Stimulated activated naive CD8-positive, alpha-beta T cell treated with anti-CD3 and anti-CD28 coated beads, Interleukin-15, Interleukin-2, amounts not matched to agents 100 U/mL and 50 U/mL, for 24 hours (primary cell): Measurements from ENCODE around the gene SLC30A9.
A peak's percentile ranks its signal among the peaks of the same experiment; 100 is the strongest.

ENCODE experiments used
- ATAC-seq: fragments of 150-1000 bp; cut with Tn5 transposase; one replicate; pipeline ENCODE4 v1.10.0; 2021
- DNase-seq: peaks from one replicate; pipeline ENCODE4 v3.0.0; 2021

Gene SLC30A9

DNA sequence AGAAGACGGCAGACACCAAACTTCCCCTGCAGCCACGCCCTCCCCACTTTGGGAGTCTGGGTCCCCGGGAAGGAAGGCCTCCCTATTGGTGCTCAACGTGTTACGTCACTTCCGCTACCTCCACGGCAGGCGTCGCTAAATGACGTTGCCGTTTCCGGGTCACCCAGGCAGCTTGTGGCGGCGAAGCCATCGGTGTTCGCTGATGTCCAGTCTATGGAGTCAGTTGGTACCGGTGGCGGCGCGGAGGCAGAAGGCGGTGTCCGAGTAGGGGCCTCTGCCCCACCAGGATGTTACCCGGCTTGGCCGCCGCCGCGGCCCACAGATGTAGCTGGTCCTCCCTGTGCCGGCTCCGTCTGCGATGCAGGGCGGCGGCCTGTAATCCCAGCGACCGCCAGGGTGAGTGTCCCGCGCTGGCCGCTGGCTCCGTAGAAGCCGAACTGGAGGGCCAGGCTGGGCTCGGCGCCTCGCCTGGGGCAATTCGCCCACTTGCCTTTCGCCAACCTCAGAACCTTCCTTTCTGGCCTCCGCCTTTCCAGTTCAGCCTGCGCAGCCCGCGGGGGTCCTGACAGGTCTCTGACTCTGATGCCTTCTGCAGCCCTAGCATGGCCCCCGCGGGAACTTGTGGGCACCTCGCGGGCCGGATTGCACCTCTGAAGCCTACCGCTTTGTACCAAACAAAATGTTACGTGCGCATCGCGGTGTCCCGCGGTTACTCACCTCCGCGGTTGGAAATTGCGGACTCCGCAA lies at the start of gene SLC30A9:
Gene SLC30A9 (plus strand): TSS at position 166 of the 747 bp plus-strand sequence. CDS start 122 bp downstream, at position 288.
- DNase-seq (peak; percentile 91), ATAC-seq (peak; percentile 97)

- ATAC-seq, result no peak
- no peak for DNase-seq
These were observed 49.5 kb upstream of the SLC30A9 start for GRCh38 chr4:41940834-41941233.

DNA sequence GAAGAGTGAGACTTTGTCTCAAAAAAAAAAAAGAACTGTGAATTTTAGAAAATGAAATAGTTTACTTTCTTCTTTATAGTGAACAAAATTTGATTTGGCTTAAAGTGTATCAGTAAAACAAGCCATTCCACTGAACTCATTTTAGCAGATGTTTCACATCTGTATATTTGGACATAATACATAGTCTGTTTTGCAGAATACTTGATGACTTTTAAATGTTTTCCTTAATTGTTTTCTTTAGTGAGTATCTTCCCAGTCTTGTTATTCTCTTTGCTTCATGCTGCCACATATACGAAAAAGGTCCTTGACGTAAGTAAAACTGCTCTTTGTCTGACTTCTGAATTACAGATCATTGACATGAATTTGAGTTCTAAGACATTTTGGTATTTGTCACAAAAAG lies 46.8 kb upstream of the SLC30A9 start:
- ATAC-seq, result no peak
- DNase-seq, result no peak

- ATAC-seq (no peak), DNase-seq (no peak)
These were observed 46.2 kb upstream of the SLC30A9 start for GRCh38 chr4:41944089-41944488.

DNA sequence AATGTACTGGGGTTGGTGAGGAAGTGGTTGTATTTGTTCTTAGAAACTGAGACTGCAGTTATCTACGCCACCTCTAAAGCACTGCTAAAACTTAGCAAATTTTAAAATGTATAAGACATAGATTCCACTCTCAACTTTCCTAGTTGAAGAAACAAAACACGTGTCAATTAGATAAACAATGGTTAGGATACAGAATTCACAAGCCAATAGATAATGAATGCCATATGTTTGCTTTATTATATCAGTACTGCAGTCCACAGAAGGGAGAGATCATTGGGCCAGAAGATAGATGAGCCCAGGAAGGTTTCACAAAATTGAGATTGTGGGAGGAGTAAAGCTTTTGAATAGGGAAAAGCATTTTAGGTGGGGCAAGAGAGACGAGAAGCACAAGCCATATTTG lies 40.8 kb upstream of the SLC30A9 start:
- ATAC-seq, result no peak
- DNase-seq, result no peak

- no peak for ATAC-seq
- DNase-seq, result no peak
These were observed 32.7 kb upstream of the SLC30A9 start for GRCh38 chr4:41957634-41958033.

DNA sequence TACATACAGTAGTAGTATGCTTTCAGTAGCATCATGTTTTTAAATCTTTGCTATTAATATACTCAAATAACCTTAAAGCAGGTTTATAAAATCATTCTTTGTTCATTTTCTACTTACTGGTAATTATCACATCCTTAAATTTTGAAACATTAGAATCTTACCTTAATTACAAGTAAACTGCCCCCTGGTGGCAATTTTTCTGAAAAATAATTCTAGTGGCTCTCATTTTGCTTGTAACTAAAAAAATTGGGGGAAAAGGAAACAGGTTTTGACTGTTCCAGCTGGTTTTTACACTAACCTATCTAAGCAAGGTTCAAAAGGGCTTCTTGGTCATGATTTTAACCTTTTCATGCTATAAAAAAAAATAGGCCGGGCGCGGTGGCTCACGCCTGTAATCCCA lies 27.2 kb upstream of the SLC30A9 start:
- no peak for DNase-seq

GRCh38 chr4:41964401-41964800 lies 25.9 kb upstream of the SLC30A9 start:
- ATAC-seq (no peak), DNase-seq (no peak)

More for the DNA sequence above, 27.2 kb upstream of the SLC30A9 start:
- ATAC-seq, result no peak

GRCh38 chr4:41967392-41967791 lies 22.9 kb upstream of the SLC30A9 start:
- no peak for ATAC-seq
- no peak for DNase-seq

DNA sequence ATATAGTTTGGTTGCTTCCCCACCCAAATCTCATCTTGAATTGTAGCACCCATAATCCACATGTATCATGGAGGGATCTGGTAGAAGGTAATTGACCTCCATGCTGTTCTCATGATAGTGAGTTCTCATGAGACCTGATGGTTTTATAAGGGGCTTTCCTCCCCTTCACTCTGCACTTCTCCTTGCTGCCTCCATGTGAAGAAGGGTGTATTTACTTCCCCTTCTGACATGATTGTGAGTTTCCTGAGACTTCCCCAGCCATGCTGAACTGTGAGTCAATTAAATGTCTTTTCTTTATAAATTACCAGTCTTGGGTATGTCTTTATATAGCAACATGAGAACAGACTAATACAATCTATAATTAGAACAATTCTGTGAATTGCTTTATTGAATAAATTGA lies 20.7 kb upstream of the SLC30A9 start:
- ATAC-seq (no peak), DNase-seq (no peak)

DNA sequence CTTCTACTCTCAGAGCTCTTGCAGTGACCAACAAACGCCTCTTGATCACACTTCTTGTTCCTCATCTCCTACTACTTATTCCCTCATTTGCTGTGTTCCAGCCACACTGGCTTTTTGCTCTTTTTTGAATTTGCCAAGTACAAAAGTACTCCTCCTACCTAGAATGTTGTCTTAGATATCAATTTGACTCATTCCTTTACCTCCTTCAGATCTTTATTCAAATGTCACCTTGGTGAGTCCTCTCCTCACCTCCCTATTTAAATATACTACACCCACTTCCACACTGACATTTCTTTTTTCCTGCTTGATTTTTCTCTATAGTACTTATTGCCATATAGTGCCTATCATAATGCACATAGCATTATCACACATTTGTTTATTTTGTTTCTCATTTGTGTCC lies 15.0 kb upstream of the SLC30A9 start:
- peak; percentile 59 for ATAC-seq
- no peak for DNase-seq

- DNase-seq (no peak), ATAC-seq (no peak)
These were observed 13.4 kb upstream of the SLC30A9 start for GRCh38 chr4:41976775-41977516.

DNA sequence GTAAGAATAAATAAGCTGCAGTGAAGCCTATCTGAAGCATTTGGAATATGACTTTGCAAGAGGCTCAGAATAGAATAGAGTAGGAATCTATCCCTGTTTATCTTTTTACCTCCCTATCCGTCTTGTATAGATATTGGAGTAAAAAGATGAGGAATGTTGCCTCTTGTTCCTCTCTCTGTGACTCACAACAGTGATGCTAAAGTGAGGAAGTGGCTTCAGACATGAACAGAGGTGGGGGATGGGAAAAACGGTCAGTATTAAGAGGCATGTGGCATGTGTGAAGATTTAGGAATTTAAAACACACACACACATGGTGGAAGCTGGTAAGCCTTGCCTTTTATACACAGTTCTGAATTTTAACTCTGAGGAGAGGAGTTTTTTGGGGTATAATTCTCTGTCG lies 12.6 kb upstream of the SLC30A9 start:
- DNase-seq (no peak), ATAC-seq (no peak)

DNA sequence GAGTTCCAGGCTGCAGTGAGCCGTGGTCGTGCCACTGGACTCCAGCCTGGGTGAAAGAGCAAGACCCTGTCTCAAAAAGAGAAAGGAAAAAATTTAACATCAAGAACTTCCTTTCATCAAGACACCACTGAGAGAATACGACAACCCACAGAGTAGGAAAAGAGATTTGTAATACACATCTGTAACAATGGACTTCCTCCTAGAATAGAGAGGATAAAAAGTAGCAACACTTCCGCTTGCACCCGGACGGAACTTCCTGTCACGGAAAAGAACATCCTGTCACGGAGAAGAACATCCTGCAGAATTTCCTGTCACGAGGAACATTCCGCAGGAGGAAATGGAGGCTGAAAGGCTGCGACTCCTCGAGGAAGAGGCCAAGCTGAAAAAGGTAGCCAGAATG lies 8.9 kb upstream of the SLC30A9 start, which contains the start of gene DCAF4L1:
Gene DCAF4L1 (plus strand): TSS at position 301 of the 400 bp plus-strand sequence. CDS start 37 bp downstream, at position 338.
- ATAC-seq (no peak), DNase-seq (no peak)

GRCh38 chr4:41982716-41983115 lies 7.6 kb upstream of the SLC30A9 start:
- no peak for ATAC-seq
- no peak for DNase-seq

DNA sequence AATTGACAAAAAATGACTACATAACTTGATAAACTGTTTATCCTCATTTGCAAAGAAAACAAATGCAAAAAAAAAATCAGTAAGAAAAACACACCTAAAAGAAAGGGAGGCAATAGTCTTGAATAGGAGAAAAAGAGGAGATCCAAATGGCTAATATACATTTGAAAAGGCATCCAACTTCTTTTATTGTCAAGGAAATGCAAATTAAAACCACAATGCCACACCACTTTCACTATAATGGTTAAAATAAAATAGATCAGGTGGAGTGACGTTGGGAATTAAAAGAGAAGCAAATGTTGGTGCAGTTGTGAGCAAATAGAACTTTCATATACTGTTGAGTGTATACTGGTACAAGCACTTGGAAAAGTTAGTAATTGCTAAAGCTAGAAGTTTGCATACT lies 5.2 kb upstream of the SLC30A9 start:
- no peak for ATAC-seq
- no peak for DNase-seq

DNA sequence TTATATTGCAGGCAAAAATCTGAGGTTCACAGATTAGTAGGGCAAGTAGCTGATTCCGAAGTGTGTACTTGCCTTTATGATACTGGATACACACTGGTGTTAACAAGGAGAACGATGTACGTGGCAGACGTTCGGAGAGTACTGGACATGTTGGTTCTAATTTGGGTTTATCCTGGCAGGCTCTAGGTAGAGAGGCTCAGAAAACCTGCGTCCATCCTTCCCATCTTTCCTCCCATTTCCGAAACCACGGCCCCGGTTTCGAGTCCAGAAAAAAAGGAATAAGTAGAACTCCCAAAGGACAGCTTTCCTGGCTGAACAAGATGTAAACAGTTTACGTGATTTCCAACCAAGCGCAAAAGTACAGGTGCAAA lies 351 bp upstream of the SLC30A9 start:
- DNase-seq (no peak), ATAC-seq (no peak)

GRCh38 chr4:41991916-41992767 lies 1.8 kb downstream of the SLC30A9 start:
- DNase-seq, result no peak
- no peak for ATAC-seq

- DNase-seq (no peak), ATAC-seq (no peak)
These were observed 2.9 kb downstream of the SLC30A9 start for GRCh38 chr4:41992967-41993857.

GRCh38 chr4:41994461-41994985 lies 4.2 kb downstream of the SLC30A9 start:
- ATAC-seq, result no peak
- no peak for DNase-seq

- DNase-seq, result no peak
- ATAC-seq, result no peak
These were observed 7.7 kb downstream of the SLC30A9 start for GRCh38 chr4:41998019-41998418.
